Muscle of leg (tissue), 16 donors: ENCODE data around the gene PKN3. TPM values are rescaled to one million over a fixed set of nuclear protein-coding genes. Genes with fewer than 3 reads are reported as not detected.
"Not testable (repeated sequence)": the region's sequence is repeated elsewhere in the genome, so short reads cannot be mapped to it uniquely, and the experiment has no call there.

Source experiments
- DNase-seq: peaks from one replicate; pipeline ENCODE4 v3.0.0; 2013
- H3K27ac ChIP-seq: one replicate; pipeline ENCODE4 v1.5.1; 2013; ENCODE audit warnings: mild to moderate bottlenecking, low read length, control low read depth
- H3K27me3 ChIP-seq: one replicate; pipeline ENCODE4 v1.6.1; 2013; ENCODE audit warnings: low read length; ENCODE audit not compliant: control insufficient read depth, insufficient read depth
- H3K36me3 ChIP-seq: one replicate; pipeline ENCODE4 v1.6.1; 2013; ENCODE audit warnings: low read length; ENCODE audit not compliant: control insufficient read depth, insufficient read depth
- H3K4me1 ChIP-seq: one replicate; pipeline ENCODE4 v1.6.1; 2013; ENCODE audit warnings: low read length; ENCODE audit not compliant: control insufficient read depth, insufficient read depth
- H3K4me3 ChIP-seq: one replicate; pipeline ENCODE4 v1.5.1; 2013; ENCODE audit warnings: low read length, control low read depth
- H3K9me3 ChIP-seq: replicated peaks from 2 replicates; pipeline ENCODE4 v1.6.1; 2013; ENCODE audit warnings: low read depth, low read length; ENCODE audit not compliant: control insufficient read depth
- WGBS: methylation state at CpG from one replicate; pipeline ENCODE4 v1.1.5; 2013; ENCODE audit warnings: missing lambda C conversion rate; ENCODE audit not compliant: insufficient coverage; 5-methylcytosine and 5-hydroxymethylcytosine counted together
- long read RNA-seq, 11 donors: transcript quantifications; one replicate each; lab custom pipeline, GENCODE V29; 2026
- polyA plus RNA-seq, 8 donors: library from polyadenylated mRNA; unstranded; fragments of 120-200 nt; gene quantifications; one replicate each; pipeline versions ENCODE4 v1.2.1 to v1.2.3, GENCODE V29; 2013; ENCODE audit warnings: inconsistent platforms in 1 of 8, low replicate concordance in 1 of 8; ENCODE audit not compliant: insufficient read length in 8 of 8, insufficient read depth in 1 of 8
- total RNA-seq: library from RNA; stranded (reverse); fragments of 120-200 nt; gene quantifications from one replicate; pipeline ENCODE4 v1.2.4, GENCODE V29; 2013

The PKN3 gene
- total RNA-seq (2.9 TPM), polyA plus RNA-seq (10 to 100 TPM in 1 of 8 donors, 1 to 10 TPM in 7; 7.1 to 11.0 (median 8.6) TPM)
- long read RNA-seq, donor 1: 0 reads
- long read RNA-seq, donor 2: 0 reads
- long read RNA-seq, donor 3, partial matches to known transcripts: 19 of 27 reads
- long read RNA-seq, donor 3, other reads (novel, unspliced or antisense): 6 of 27 reads
- long read RNA-seq, donor 4: 0 reads
- long read RNA-seq, donor 5: 0 reads
- long read RNA-seq, donor 6, partial matches to known transcripts: 0 of 13 reads
- long read RNA-seq, donor 6, other reads (novel, unspliced or antisense): 12 of 13 reads
- long read RNA-seq, donor 7: 0 reads
- long read RNA-seq, donor 8, partial matches to known transcripts: 0 of 5 reads
- long read RNA-seq, donor 8, other reads (novel, unspliced or antisense): 5 of 5 reads
- long read RNA-seq, donor 9, partial matches to known transcripts: 0 of 2 reads
- long read RNA-seq, donor 9, other reads (novel, unspliced or antisense): 0 of 2 reads
- long read RNA-seq, donor 10: 0 reads
- long read RNA-seq, donor 11: 0 reads

DNA sequence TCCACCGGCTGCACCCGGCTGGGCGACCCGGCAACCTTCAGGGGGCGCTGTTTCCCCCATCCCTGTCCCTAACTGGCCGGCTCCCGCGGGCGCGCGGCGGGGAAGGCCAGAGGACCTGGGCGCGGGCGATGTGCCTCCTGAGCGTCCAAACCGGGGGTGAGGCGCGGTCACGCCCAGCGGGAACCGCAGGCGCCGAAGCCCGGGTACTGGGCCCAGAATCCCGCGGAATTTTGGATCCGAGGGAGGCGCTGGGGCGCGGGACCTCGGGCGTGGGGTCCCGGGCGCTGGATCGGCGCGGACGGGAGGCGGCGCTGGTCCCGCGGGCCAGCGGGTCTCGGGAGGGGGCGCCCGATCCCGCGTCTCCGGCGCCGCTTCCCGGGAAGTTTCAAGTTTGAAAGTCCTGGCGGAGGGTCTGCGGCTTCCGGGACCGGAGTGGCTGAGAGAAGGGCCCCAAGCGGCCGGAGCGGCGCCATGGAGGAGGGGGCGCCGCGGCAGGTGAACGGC is at the start of gene PKN3:
TSS of gene PKN3 (plus strand) at position 59 of the 504 bp plus-strand sequence. CDS start at position 472, 413 bp downstream.
- H3K4me1 ChIP-seq: peaks cover 29% of the 10 kb centered on the region
- H3K4me3 ChIP-seq: peak within 1 kb of the TSS; percentile 67
- no peaks in the 10 kb centered on the region for H3K27me3 ChIP-seq
- under 1% methylated on average over 65 of the region's 65 CpGs for WGBS
- H3K27ac ChIP-seq: peak within 1 kb of the TSS; percentile 42
- peaks cover 14% of the 10 kb centered on the region for H3K36me3 ChIP-seq
- H3K9me3 ChIP-seq: no peaks in the 10 kb centered on the region
- DNase-seq: peak; percentile 89

DNA sequence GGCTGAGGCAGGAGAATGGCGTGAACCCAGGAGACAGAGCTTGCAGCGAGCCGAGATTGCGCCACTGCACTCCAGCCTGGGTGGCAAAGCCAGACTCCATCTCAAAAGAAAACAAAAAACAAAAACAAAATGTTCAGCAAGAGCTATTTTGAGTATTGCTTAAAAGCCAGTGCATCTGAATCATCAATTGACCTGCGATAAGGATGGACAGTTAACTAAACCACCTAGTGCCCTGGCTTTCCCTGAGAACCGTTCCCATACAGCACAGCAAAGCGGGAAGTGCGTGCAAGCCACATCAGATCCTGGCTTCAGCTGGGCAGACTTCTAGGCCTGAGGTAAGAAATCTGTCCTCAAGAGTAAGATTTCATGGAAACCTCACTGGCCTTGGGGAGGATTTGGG is 48.4 kb upstream of the PKN3 start:
- Histone ChIP-seq H3K4me3 (no peak overlapping the region), H3K27ac (no peak overlapping the region), H3K27me3 (no peaks in the 10 kb centered on the region), H3K36me3 (no peaks in the 10 kb centered on the region), H3K9me3 (no peaks in the 10 kb centered on the region), H3K4me1 (peaks cover 11% of the 10 kb centered on the region)
- no peak for DNase-seq
- 92% methylated on average over 4 of the region's 8 CpGs for WGBS

DNA sequence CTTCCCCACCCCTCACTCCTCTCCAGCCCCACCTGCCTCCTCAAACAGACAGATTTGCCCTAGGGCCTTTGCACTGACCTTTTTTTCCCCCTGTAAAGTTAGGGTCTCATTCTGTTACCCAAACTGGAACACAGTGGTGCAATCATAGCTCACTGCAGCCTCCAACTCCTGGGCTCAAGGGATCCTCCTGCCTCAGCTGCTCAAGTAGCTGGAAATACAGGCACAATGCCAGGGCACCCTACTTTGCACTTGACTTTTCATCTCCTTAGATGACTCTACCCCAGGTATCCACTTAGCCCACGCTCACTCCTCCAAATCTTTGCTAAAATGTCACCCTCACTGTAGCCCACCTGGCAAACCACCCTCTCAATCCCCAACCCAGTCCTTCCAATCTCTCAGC is 47.8 kb upstream of the PKN3 start:
- 89% methylated on average over 1 of the region's 1 CpG for WGBS
- H3K4me3 ChIP-seq: no peak overlapping the region
- peaks cover 11% of the 10 kb centered on the region for H3K4me1 ChIP-seq
- no peaks in the 10 kb centered on the region for H3K36me3 ChIP-seq
- no peak for DNase-seq
- H3K9me3 ChIP-seq: no peaks in the 10 kb centered on the region
- no peaks in the 10 kb centered on the region for H3K27me3 ChIP-seq
- no peak overlapping the region for H3K27ac ChIP-seq

DNA sequence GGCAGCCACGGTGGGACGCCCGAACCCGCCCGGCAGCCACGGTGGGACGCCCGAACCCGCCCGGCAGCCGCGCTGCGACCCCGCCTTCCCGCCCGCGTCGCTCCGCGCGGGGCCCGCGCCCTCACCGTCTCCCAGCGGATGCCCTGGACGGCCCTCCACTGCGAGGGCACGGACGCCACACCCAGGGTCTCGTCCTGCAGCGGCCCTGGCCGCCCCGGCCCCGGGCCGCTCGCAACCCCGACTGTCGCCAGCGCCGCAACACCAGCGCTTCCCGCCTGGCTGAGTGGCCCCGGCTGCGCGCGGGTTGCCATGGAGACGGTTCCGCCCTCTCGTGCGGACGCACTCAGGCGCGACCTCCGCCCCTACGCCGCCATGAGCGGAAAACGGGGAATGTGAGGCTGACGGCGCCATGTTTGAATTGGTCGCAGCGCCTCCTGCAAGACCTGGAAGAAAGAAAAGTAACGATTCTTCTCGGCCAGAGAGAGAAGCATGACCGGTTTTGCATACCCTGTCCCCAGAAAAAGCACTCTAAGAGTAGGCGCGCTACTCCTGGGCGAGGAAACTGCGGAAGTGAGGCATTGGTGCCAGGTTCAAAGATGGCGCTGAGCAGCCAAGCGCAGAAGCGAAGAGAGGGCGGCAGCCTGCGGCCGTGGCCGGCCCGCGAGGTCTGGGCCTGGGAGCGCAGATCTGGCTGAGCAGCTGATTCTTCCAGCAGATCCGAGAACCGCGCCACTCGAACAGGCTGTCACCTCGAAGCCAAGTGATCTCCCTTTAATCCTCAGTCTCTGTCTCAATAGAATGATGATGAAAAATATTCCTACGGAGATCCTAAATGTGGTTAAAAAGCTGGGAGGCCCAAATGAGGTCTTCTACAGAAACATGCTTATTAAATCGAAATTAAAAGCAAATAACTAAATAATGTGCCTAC is 45.6 kb upstream of the PKN3 start, which contains the start of gene DYNC2I2:
TSS of gene DYNC2I2 (minus strand) at position 432 of the 928 bp plus-strand sequence. CDS start at position 311, 121 bp downstream.
- H3K4me1 ChIP-seq: peaks cover 11% of the 10 kb centered on the region
- peak within 1 kb of the TSS; percentile 99 for H3K27ac ChIP-seq
- H3K9me3 ChIP-seq: no peaks in the 10 kb centered on the region
- DNase-seq: peak; percentile 98
- H3K4me3 ChIP-seq: peak within 1 kb of the TSS; percentile 54
- no peaks in the 10 kb centered on the region for H3K27me3 ChIP-seq
- WGBS: under 1% methylated on average over 79 of the region's 86 CpGs
- H3K36me3 ChIP-seq: no peaks in the 10 kb centered on the region

DNA sequence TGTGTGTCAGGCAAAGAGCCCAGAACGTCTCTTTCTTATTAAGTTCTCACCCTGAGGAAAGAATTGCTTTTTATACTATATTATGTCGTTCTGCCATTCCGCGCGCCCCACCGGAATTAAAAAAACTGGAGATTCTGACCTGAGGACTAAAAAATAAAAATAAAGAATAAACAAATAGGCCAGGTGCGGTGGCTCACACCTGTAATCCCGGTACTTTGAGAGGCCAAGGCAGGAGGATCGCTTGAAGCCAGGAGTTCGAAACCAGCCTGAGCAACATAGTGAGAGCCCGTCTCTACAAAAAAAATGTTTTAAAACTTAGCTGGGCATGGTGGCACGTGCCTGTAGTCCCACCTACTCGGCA is 45.0 kb upstream of the PKN3 start:
- WGBS: 100% methylated on average over 5 of the region's 13 CpGs
- no peak overlapping the region for H3K4me3 ChIP-seq

DNA sequence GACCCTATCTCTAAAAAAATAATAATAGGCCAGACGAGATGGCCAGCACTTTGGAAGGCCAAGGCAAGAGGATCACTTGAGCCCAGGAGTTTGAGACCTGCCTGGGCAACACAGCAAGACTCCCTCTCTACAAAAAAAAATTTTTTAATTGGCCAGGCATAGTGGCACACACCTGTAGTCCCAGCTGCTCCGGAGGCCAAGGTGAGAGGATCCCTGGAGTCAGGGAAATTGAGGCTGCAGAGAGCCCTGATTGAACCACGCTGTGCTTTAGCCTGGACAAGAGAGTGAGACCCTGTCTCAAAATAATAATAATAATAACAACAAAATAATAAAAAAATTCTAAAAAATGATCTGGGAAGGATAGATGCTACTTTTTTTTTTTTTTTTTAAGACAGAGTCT is 44.5 kb upstream of the PKN3 start:
- H3K27me3 ChIP-seq: no peaks in the 10 kb centered on the region
- no peak overlapping the region for H3K27ac ChIP-seq
- H3K4me1 ChIP-seq: peaks cover 11% of the 10 kb centered on the region
- DNase-seq: no peak
- no peaks in the 10 kb centered on the region for H3K36me3 ChIP-seq
- no peaks in the 10 kb centered on the region for H3K9me3 ChIP-seq
- H3K4me3 ChIP-seq: no peak overlapping the region
- no CpG with 5 or more reads among the region's 3 CpGs for WGBS

More for the DNA sequence above, 45.0 kb upstream of the PKN3 start:
- H3K27me3 ChIP-seq: no peaks in the 10 kb centered on the region
- no peaks in the 10 kb centered on the region for H3K36me3 ChIP-seq
- H3K9me3 ChIP-seq: no peaks in the 10 kb centered on the region
- peaks cover 11% of the 10 kb centered on the region for H3K4me1 ChIP-seq
- H3K27ac ChIP-seq: peak overlapping the region; percentile 99
- DNase-seq: no peak

DNA sequence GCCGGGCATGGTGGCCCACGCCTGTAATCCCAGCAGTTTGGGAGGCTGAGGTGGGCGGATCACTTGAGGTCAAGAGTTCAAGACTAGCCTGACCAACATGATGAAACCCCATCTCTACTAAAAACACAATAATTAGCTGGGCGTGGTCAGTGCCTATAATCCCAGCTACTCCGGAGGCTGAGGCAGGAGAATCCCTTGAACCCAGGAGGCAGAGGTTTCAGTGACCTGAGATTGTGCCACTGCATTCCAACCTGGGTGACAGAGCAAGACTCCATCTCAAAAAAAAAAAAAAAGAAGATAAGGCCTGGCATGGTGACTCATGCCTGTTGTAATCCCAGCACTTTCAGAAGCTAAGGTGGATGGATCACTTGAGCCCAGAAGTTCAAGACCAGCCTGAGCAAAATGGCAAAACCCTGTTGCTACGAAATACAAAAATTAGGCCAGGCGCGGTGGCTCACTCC is 35.8 kb upstream of the PKN3 start:
- not testable (repeated sequence) for H3K36me3 ChIP-seq, H3K27me3 ChIP-seq, DNase-seq, H3K4me1 ChIP-seq, H3K27ac ChIP-seq, H3K4me3 ChIP-seq, H3K9me3 ChIP-seq
- WGBS: 87% methylated on average over 3 of the region's 8 CpGs

DNA sequence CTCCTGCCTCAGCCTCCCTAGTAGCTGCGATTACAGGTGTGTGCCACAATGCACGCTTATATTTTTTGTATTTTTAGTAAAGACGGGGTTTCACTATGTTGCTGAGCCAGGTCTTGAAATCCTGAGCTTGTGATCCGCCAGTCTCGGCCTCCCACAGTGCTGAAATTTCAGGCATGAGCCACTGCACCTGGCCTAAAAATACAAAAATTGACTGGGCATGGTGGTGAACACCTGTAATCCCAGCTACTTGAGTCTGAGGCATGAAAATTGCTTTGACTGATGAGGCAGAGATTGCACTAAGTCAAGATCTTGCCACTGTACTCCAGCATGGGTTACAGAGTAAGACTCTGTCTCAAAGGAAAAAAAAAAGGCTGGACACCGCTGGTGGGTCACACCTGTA is 32.5 kb upstream of the PKN3 start:
- Histone ChIP-seq H3K4me3 (no peak overlapping the region), H3K4me1 (no peaks in the 10 kb centered on the region), H3K36me3 (no peaks in the 10 kb centered on the region), H3K27me3 (no peaks in the 10 kb centered on the region), H3K27ac (no peak overlapping the region), H3K9me3 (no peaks in the 10 kb centered on the region)
- WGBS: 87% methylated on average over 2 of the region's 6 CpGs
- DNase-seq: no peak

DNA sequence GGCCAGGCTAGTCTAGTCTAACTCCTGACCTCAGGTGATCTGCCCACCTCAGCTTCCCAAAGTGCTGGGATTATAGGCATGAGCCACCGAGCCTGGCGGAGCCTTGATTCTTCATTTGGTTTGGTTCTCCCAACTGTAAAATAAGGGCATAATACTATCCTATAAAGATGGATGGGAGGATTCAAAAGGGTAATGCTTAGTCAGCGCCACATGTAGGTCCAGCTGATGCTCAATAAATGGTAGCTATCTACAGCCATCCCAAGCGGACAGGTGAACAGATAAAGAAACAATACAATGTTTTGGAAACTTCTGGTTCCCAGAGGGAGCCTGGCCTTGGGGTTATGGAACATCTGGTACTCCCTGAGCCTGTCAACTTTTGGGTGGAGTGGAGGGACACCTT is 26.9 kb upstream of the PKN3 start:
- Histone ChIP-seq H3K4me3 (no peak overlapping the region), H3K27me3 (no peaks in the 10 kb centered on the region), H3K9me3 (no peaks in the 10 kb centered on the region), H3K36me3 (no peaks in the 10 kb centered on the region), H3K27ac (no peak overlapping the region), H3K4me1 (no peaks in the 10 kb centered on the region)
- WGBS: no CpG with 5 or more reads among the region's 4 CpGs
- DNase-seq: no peak
